ENCODE results near the gene PIP5KL1.

DNA sequence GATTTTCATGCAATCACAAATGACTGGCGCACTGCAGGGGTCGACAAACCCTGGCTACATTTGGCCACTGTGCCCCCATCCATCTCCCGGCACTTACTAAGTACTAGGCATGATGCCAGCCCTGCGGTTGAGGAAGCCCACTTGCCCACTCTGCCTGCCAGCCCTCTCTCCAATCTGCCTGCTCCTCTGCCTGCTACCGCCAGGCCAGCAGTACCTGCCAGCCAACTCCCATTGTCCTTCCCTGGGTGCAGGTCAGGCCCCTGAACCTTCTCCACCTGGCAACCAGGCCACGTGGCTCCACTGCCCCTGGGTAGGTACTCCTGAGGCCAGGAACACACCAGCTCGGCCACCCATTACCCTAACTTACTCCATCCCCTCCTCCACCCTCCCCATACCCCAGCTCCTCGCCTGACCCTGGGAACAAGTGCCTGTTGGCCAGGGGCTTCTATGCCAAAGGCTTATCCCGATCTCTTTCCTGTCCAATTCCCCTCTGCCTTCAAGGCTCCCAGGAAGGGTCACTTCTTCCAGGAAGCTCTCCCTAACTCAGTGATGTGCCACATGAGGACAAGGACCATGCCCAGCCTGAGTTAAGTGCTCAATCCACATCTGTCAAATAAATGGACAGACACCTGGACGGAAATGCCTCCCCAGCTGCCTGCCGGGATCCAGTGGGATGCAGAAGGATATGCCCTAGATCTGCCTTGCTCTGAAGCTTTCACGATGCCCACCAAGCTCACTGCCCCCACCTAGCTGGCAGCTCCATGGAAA, 43.6 kb upstream of the PIP5KL1 start:
- TF ChIP-seq, protein P1, sequence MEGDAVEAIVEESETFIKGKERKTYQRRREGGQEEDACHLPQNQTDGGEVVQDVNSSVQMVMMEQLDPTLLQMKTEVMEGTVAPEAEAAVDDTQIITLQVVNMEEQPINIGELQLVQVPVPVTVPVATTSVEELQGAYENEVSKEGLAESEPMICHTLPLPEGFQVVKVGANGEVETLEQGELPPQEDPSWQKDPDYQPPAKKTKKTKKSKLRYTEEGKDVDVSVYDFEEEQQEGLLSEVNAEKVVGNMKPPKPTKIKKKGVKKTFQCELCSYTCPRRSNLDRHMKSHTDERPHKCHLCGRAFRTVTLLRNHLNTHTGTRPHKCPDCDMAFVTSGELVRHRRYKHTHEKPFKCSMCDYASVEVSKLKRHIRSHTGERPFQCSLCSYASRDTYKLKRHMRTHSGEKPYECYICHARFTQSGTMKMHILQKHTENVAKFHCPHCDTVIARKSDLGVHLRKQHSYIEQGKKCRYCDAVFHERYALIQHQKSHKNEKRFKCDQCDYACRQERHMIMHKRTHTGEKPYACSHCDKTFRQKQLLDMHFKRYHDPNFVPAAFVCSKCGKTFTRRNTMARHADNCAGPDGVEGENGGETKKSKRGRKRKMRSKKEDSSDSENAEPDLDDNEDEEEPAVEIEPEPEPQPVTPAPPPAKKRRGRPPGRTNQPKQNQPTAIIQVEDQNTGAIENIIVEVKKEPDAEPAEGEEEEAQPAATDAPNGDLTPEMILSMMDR (conservative IDR thresholded peaks at IDR 0.05; ENCODE audit: low read depth, low read length): no peak
- no peak for TF ChIP-seq EZH2 (IDR thresholded peaks at IDR 0.05; ENCODE audit: borderline replicate concordance, low read depth, low read length, poor library complexity, severe bottlenecking)

Data from A673 (cell line).